K562 (cell line): ENCODE results near the gene NEMF. TPM values are rescaled to one million over a fixed set of nuclear protein-coding genes. Genes with fewer than 3 reads are reported as not detected.

Experiments used
- ATAC-seq: fragments of 200-7000 bp; cut with Tn5 transposase; 3 replicates; pipeline ENCODE4 v1.9.1; 2020; ENCODE audit warnings: moderate library complexity
- BruUV-seq: library from RNA; stranded (reverse); fragments of 400-500 nt; replicated peaks from 2 replicates; lab custom pipeline; 2021; lab: Mats Ljungman, UMichigan
- CTCF ChIA-PET: fragments of 300-600 bp; formaldehyde crosslinking; extraction: SDS; loops from one replicate; lab custom pipeline; 2021; ENCODE audit warnings: low intra/inter-chr PET ratio; lab: Yijun Ruan, JAX
- POLR2A ChIA-PET: fragments of 300-600, 350-650 bp; sonication (Branson Sonifier 250); formaldehyde crosslinking; extraction: SDS; loops from one replicate; lab custom pipeline; 2021; ENCODE audit warnings: antibody characterized with exemption, inconsistent platforms; lab: Yijun Ruan, JAX
- DNase-seq, 4 experiments: peaks; one replicate each; pipeline versions ENCODE4 v3.0.0 to v3.0.0-alpha.2; 2011 to 2018; ENCODE audit warnings: low spot score in 3 of 4, mixed read lengths in 3 of 4; ENCODE audit errors: extremely low read depth in 1 of 4
- FAIRE-seq: peaks from 2 replicates; lab custom pipeline; 2011; peaks lifted over from hg19 to GRCh38; lab: Jason Lieb, UNC
- H2AFZ ChIP-seq: 2 replicates; pipeline ENCODE4 v1.6.0; 2011; ENCODE audit warnings: low read depth, low read length, control low read depth, inconsistent platforms
- H3K27ac ChIP-seq: fragments of 200-600 bp; 3 replicates; pipeline ENCODE4 v1.8.0; 2011; ENCODE audit warnings: low read depth, mild to moderate bottlenecking, control low read depth, inconsistent platforms, low read length, moderate library complexity, mixed read lengths; ENCODE audit errors: extremely low read depth
- H3K27me3 ChIP-seq, 2 experiments: fragments of 300-600 bp in 1 of 2; 2 replicates in 1 of 2; 3 replicates in 1 of 2; pipeline versions ENCODE4 v1.6.0 to v1.8.0; 2011; ENCODE audit warnings: inconsistent platforms in 2 of 2, low read length in 2 of 2, mild to moderate bottlenecking in 1 of 2, mixed read lengths in 1 of 2, moderate library complexity in 1 of 2; ENCODE audit not compliant: control insufficient read depth in 2 of 2, insufficient read depth in 2 of 2
- H3K36me3 ChIP-seq: fragments of 300-600 bp; 3 replicates; pipeline ENCODE4 v1.8.0; 2011; ENCODE audit warnings: mild to moderate bottlenecking, low read length, inconsistent platforms; ENCODE audit not compliant: control insufficient read depth, insufficient read depth
- H3K4me1 ChIP-seq, 2 experiments: fragments of 200-600 bp in 1 of 2; replicated peaks in 1 of 2; 2 replicates in 1 of 2; 3 replicates in 1 of 2; pipeline versions ENCODE4 v1.5.1 to v1.8.0; 2011; ENCODE audit warnings: inconsistent platforms in 2 of 2, low read length in 2 of 2, mild to moderate bottlenecking in 1 of 2, mixed read lengths in 1 of 2, moderate library complexity in 1 of 2; ENCODE audit not compliant: control insufficient read depth in 2 of 2, insufficient read depth in 2 of 2
- H3K4me2 ChIP-seq: 2 replicates; pipeline ENCODE4 v1.6.1; 2011; ENCODE audit warnings: low read length, control low read depth, inconsistent platforms, mixed read lengths; ENCODE audit not compliant: insufficient read depth
- H3K4me3 ChIP-seq: fragments of 200-600 bp; sonication (generic), shearing (Covaris generic); 2 replicates; pipeline ENCODE4 v1.5.1; 2016; ENCODE audit warnings: control low read depth, inconsistent platforms
- H3K79me2 ChIP-seq: fragments of 200-600 bp; 3 replicates; pipeline ENCODE4 v1.8.0; 2011; ENCODE audit warnings: low read length, inconsistent platforms; ENCODE audit not compliant: control insufficient read depth, insufficient read depth
- H3K9ac ChIP-seq, 2 experiments: 2 replicates each; pipeline versions ENCODE4 v1.6.0 to v1.6.1; 2011; ENCODE audit warnings: low read depth in 2 of 2, low read length in 2 of 2, control low read depth in 1 of 2, inconsistent platforms in 1 of 2, mild to moderate bottlenecking in 1 of 2, mixed read lengths in 1 of 2; ENCODE audit not compliant: insufficient read depth in 1 of 2
- H3K9me1 ChIP-seq: one replicate; pipeline ENCODE4 v1.6.0; 2011; ENCODE audit warnings: inconsistent platforms, mild to moderate bottlenecking, low read length, moderate library complexity; ENCODE audit not compliant: control insufficient read depth, insufficient read depth
- H3K9me3 ChIP-seq: replicated peaks from 2 replicates; pipeline ENCODE4 v1.5.1; 2011; ENCODE audit warnings: low read depth, low read length, inconsistent platforms; ENCODE audit not compliant: control insufficient read depth, insufficient read depth
- H4K20me1 ChIP-seq: replicated peaks from 2 replicates; pipeline ENCODE4 v1.6.1; 2011; ENCODE audit warnings: low read length, inconsistent platforms, mixed read lengths; ENCODE audit not compliant: control insufficient read depth, insufficient read depth
- ARID4B ChIP-seq: sonication (generic); formaldehyde crosslinking; IDR thresholded peaks from 2 replicates; pipeline ENCODE4 v1.8.0; 2022; ENCODE audit warnings: mild to moderate bottlenecking, missing genetic modification reagents
- ATF4 ChIP-seq: fragments of 450-650 bp; formaldehyde crosslinking; IDR thresholded peaks from 2 replicates; pipeline ENCODE4 v1.4.0; 2022; ENCODE audit warnings: mild to moderate bottlenecking, moderate library complexity
- DIDO1 ChIP-seq: fragments of 450-650 bp; IDR thresholded peaks from 2 replicates; pipeline ENCODE4 v1.6.1; 2016; ENCODE audit warnings: low read depth, missing biosample characterization, missing genetic modification characterization
- NRF1 ChIP-seq, 2 experiments: fragments of 450-650 bp; IDR thresholded peaks in 1 of 2; conservative IDR thresholded peaks in 1 of 2; 2 replicates each; pipeline ENCODE4 v1.6.1; 2014; ENCODE audit warnings: mild to moderate bottlenecking in 2 of 2
- RBM39 ChIP-seq: fragments of 200-400 bp; formaldehyde crosslinking; optimal IDR thresholded peaks from 2 replicates; pipeline ENCODE3; 2018; ENCODE audit warnings: low read depth, low read length
- TAF7 ChIP-seq: fragments of 450-650 bp; IDR thresholded peaks from 2 replicates; pipeline ENCODE4 v1.6.1; 2016; ENCODE audit warnings: missing genetic modification characterization, missing compliant biosample characterization
- TBL1XR1 ChIP-seq, 2 experiments: IDR thresholded peaks; 2 replicates each; pipeline ENCODE4 v1.6.1; 2012; ENCODE audit warnings: improper control_type of control experiment in 2 of 2, low read length in 2 of 2, mild to moderate bottlenecking in 1 of 2
- ZBTB1 ChIP-seq: sonication (generic); formaldehyde crosslinking; IDR thresholded peaks from 2 replicates; pipeline ENCODE4 v1.8.1; 2023; ENCODE audit warnings: missing genetic modification reagents, low read depth, mild to moderate bottlenecking, borderline replicate concordance
- ZBTB5 ChIP-seq: fragments of 450-650 bp; IDR thresholded peaks from 2 replicates; pipeline ENCODE4 v1.6.1; 2017; ENCODE audit warnings: antibody characterized with exemption
- ZBTB8A ChIP-seq: fragments of 450-650 bp; IDR thresholded peaks from 2 replicates; pipeline ENCODE4 v1.6.1; 2018; ENCODE audit warnings: mild to moderate bottlenecking, moderate library complexity; ENCODE audit not compliant: partially characterized antibody
- ZNF444 ChIP-seq: fragments of 250-450 bp; sonication (Bioruptor Pico); IDR thresholded peaks from 2 replicates; pipeline ENCODE4 v1.4.0; 2020; ENCODE audit warnings: mild to moderate bottlenecking, moderate library complexity
- ZNF696 ChIP-seq: fragments of 250-450 bp; sonication (Bioruptor Pico); conservative IDR thresholded peaks from 2 replicates; pipeline ENCODE4 v1.4.0; 2020; ENCODE audit warnings: mild to moderate bottlenecking, moderate library complexity
- WGBS: fragments of 100-300 bp; shearing (Covaris generic); methylation state at CpG from one replicate; pipeline ENCODE4 v1.1.6; 2016; ENCODE audit warnings: low coverage, mixed read lengths; ENCODE audit not compliant: insufficient coverage; ENCODE audit errors: missing lambda C conversion rate; 5-methylcytosine and 5-hydroxymethylcytosine counted together
- in situ Hi-C: fragments of 300-500 bp; cut with MboI; formaldehyde crosslinking; loops from 4 replicates; pipeline ENCODE4 v1.15.0; 2018; ENCODE audit warnings: inconsistent platforms, mixed read lengths
- intact Hi-C: fragments of 100-400 bp; cut with micrococcal nuclease; formaldehyde crosslinking; loops from 2 replicates; pipeline ENCODE4 v1.14.2; 2022
- polyA plus RNA-seq, 8 experiments: library from polyadenylated mRNA; depleted of rRNA in 4 of 8; stranded (reverse) in 5 of 8; unstranded in 3 of 8; fragments of >200 nt; fragmentation: Nextera tagmentation in 2 of 8; fragmentation: Illumina TruSeq in 1 of 8; extraction: Ambion mirVana in 2 of 8; extraction: Trizol in 1 of 8; gene quantifications; 2 replicates each; pipeline versions ENCODE4 v1.2.1 to v1.2.3, GENCODE V29; 2011 to 2014; ENCODE audit warnings: inconsistent platforms in 1 of 8, missing spikeins in 1 of 8
- total RNA-seq, 7 experiments: library from RNA; depleted of rRNA in 6 of 7; stranded (reverse); fragments of >200 nt in 6 of 7; fragmentation: Illumina TruSeq in 2 of 7; extraction: Trizol in 2 of 7; gene quantifications; 2 replicates each; pipeline versions ENCODE4 v1.2.1 to v1.2.3, GENCODE V29; 2011 to 2021; ENCODE audit warnings: low replicate concordance in 1 of 7

The NEMF gene
- total and polyA plus RNA-seq, 9 of the 15 experiments (the other 6 are each of a cell fraction or from before 2014, with no cell fraction given): 38.8 to 94.4 (median 61.0) TPM

- no peak for TF ChIP-seq ZBTB1 (CRISPR knock-in tag)
Measured at GRCh38 chr14:49888293-49888692, 35.7 kb upstream of the NEMF start (continued).

- Histone ChIP-seq H2AFZ (no peak overlapping the region), H3K4me2 (no peak overlapping the region), H3K9me3 (no peaks in the 10 kb centered on the region), H3K4me1 (peaks cover 7 to 12% of the 10 kb centered on the region in 2 experiments; a peak in 3 of 5 replicates), H3K9ac (no peak overlapping the region), H3K79me2 (no peaks in the 10 kb centered on the region), H3K36me3 (no peaks in the 10 kb centered on the region), H4K20me1 (no peaks in the 10 kb centered on the region), H3K27me3 (no peaks in the 10 kb centered on the region), H3K27ac (no peak overlapping the region), H3K9me1 (no peaks in the 10 kb centered on the region), H3K4me3 (no peak overlapping the region)
- TF ChIP-seq TAF7: no peak
- TF ChIP-seq ATF4 (CRISPR knock-in tag): no peak
- no peak for TF ChIP-seq ZNF444
- TF ChIP-seq ZBTB5: no peak
- no peak for TF ChIP-seq RBM39
- TF ChIP-seq ARID4B (CRISPR knock-in tag): no peak
- no peak for TF ChIP-seq ZNF696 (CRISPR knock-in tag)
- TF ChIP-seq ZBTB8A: no peak
- no peak for TF ChIP-seq NRF1 (conservative IDR thresholded peaks at IDR 0.05 in 1 of 2, IDR thresholded peaks at IDR 0.05 in 1 of 2)
- TF ChIP-seq DIDO1 (tag): no peak
- TF ChIP-seq TBL1XR1 (IDR thresholded peaks at IDR 0.05; ENCODE audit: low read length in 2 of 2): no peak
- ChIA-PET POLR2A (no interaction called here), CTCF (no interaction called here)
- ATAC-seq (no peak), DNase-seq (no peak), FAIRE-seq (no peak)
- in situ Hi-C loops (no loop called here), intact Hi-C loops (no loop called here)
- WGBS: 98% methylated on average over 11 of the region's 12 CpGs
- no TSS peak for BruUV-seq
Measured at GRCh38 chr14:49886523-49886922, 33.9 kb upstream of the NEMF start.
